NAMALWA (cell line): ENCODE data around the gene DKC1.
A peak's percentile ranks its signal among the peaks of the same experiment; 100 is the strongest.
"Not testable (repeated sequence)": the region's sequence is repeated elsewhere in the genome, so short reads cannot be mapped to it uniquely, and the experiment has no call there.

ENCODE experiments used
- DNase-seq: peaks from one replicate; pipeline ENCODE4 v3.0.0-alpha.2; 2015; ENCODE audit warnings: low spot score

The DKC1 gene

DNA sequence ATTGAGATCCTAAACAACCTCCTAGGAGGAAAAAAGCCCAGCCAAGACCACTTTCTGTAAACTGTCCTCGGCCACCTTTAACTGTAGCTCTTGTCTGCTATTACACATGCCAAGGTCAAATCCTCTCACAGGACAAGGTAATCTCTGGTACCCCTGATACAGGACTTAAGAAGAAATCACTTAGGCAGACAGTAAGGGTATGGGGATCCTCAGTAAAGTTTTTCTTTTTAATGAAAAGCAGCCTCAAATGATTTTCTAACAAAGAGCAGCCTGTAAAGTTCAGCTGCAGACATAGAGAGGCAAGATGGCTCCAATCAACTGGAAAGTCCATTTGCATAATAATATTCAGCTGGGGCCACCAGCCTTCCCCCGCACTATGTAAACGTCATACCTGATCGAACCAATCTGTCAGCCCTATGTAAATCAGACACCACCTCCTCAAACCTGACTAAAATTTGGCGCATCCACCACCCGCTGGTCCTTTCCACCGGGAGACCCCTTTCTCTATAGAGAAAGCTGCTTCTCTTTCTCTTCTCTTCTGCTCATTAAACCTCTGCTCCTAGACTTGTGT lies 57.2 kb downstream of the DKC1 start:
- peak; percentile 76 for DNase-seq

DNA sequence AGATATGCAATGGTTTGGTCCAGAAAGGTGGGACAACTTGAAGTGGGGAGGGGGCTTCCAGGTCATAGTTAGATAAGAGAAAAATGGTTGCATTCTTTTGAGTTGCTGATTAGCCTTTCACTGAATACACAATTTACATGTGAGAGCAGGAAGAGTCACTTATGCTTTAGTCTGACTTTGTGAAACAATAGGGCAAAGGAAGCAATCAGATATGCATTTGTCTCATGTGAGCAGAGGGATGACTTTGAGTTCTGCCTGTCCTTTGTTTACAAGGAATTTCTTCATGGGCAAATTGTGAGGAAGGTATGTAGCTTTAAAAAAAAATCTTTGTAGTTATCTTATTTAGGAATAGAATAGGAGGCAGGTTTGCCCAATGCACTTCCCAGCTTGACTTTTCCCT lies 58.9 kb downstream of the DKC1 start:
- no peak for DNase-seq

DNA sequence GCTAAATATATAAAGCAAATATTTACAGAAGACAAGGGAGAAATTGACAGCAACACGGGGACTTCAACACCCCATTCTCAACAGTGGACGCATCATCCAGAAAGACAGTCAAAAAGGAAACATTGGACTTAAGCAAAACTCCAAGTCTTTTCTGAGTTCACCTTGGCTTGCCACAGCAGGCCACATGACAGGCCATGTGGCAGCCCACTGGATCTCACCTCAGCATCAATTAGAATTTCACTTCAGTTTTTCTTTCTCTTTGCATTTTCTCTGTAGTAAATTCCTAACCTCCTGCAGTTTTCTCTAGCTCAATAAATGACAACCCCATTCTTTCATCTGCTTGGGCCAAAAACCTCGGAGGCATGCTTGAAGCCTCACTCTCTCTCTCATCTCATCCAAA lies 59.4 kb downstream of the DKC1 start:
- DNase-seq, result no peak

DNA sequence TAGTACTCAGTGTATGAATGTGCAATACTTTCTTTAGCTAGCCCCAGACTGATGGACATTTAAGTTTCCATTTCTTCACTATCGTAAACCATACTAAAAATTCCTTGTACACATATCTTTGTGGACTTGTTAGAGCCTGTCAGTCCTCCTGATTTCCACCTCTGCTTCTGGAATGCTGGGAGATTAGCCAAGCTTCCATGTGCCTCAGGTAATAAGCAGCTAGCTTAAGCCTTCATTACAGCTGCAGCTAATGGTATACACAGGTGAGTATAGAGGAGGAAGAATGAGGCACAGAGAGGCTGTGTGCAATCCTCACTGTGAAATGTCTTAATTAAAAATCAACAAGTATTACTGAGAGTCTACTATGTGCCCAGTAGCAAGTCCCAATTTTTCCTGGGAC lies 62.0 kb downstream of the DKC1 start:
- DNase-seq, result no peak

DNA sequence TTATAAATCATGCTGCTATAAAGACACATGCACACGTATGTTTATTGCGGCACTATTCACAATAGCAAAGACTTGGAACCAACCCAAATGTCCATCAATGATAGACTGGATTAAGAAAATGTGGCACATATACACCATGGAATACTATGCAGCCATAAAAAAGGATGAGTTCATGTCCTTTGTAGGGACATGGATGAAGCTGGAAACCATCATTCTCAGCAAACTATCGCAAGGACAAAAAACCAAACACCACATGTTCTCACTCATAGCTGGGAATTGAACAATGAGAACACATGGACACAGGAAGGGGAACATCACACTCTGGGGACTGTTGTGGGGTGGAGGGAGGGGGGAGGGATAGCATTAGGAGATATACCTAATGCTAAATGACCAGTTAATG lies 62.9 kb downstream of the DKC1 start:
- DNase-seq, result not testable (repeated sequence)
